GM12873 (cell line): ENCODE measurements around the gene ATP2A2.

Experiments used
- CTCF ChIP-seq: IDR thresholded peaks from 2 replicates; pipeline ENCODE4 v1.5.1; 2012; ENCODE audit warnings: low read depth, mild to moderate bottlenecking, moderate library complexity, low read length, control low read depth; ENCODE audit not compliant: insufficient read depth; ENCODE audit errors: missing control alignments

The ATP2A2 gene

GRCh38 chr12:110354172-110354780 lies 73.2 kb downstream of the ATP2A2 start:
- no peak for TF ChIP-seq CTCF

- TF ChIP-seq CTCF, result peak; percentile 71
These were observed 74.0 kb downstream of the ATP2A2 start for GRCh38 chr12:110355073-110355472.

GRCh38 chr12:110358384-110359097 lies 77.5 kb downstream of the ATP2A2 start:
- TF ChIP-seq CTCF, result peak; percentile 6

- no peak for TF ChIP-seq CTCF
These were observed 80.2 kb downstream of the ATP2A2 start for GRCh38 chr12:110361216-110361615.

GRCh38 chr12:110365489-110366320 lies 84.7 kb downstream of the ATP2A2 start:
- TF ChIP-seq CTCF, result no peak

GRCh38 chr12:110366321-110367142 lies 85.5 kb downstream of the ATP2A2 start:
- TF ChIP-seq CTCF, result no peak
